GM12865 (cell line): ENCODE results near the gene SYDE1.

Source experiments
- DNase-seq: peaks from one replicate; pipeline ENCODE4 v3.0.0; 2010; ENCODE audit warnings: low read depth
- H3K4me3 ChIP-seq: 2 replicates; pipeline ENCODE4 v1.5.1; 2011; ENCODE audit warnings: mild to moderate bottlenecking, low read depth, low read length, control low read depth
- CTCF ChIP-seq: IDR thresholded peaks from 2 replicates; pipeline ENCODE4 v1.5.1; 2011; ENCODE audit warnings: low read length, control low read depth, low read depth, inconsistent platforms; ENCODE audit not compliant: insufficient read depth; ENCODE audit errors: missing control alignments

SYDE1 gene

GRCh38 chr19:15138427-15138826, 31.2 kb downstream of the SYDE1 start:
- no peak for DNase-seq
- TF ChIP-seq CTCF = no peak
- no peak overlapping the region for H3K4me3 ChIP-seq

GRCh38 chr19:15141143-15141542, 33.9 kb downstream of the SYDE1 start:
- no peak for TF ChIP-seq CTCF
- DNase-seq = no peak
- H3K4me3 ChIP-seq = no peak overlapping the region

- no peak for TF ChIP-seq CTCF
- DNase-seq = no peak
- H3K4me3 ChIP-seq = no peak overlapping the region
These were observed 35.1 kb downstream of the SYDE1 start for GRCh38 chr19:15142313-15142712.

- no peak overlapping the region for H3K4me3 ChIP-seq
- DNase-seq = no peak
- no peak for TF ChIP-seq CTCF
These were observed 36.9 kb downstream of the SYDE1 start for GRCh38 chr19:15144046-15144646.

GRCh38 chr19:15147090-15147489, 39.9 kb downstream of the SYDE1 start:
- no peak for TF ChIP-seq CTCF
- DNase-seq = no peak

GRCh38 chr19:15149737-15150136, 42.5 kb downstream of the SYDE1 start:
- no peak for TF ChIP-seq CTCF
- no peak for DNase-seq
- no peak overlapping the region for H3K4me3 ChIP-seq

More at GRCh38 chr19:15147090-15147489, 39.9 kb downstream of the SYDE1 start:
- H3K4me3 ChIP-seq = no peak overlapping the region

- DNase-seq = peak; percentile 36
- no peak overlapping the region for H3K4me3 ChIP-seq
- peak; percentile 50 for TF ChIP-seq CTCF
These were observed 46.9 kb downstream of the SYDE1 start for GRCh38 chr19:15154002-15154612.
